HCT116 (cell line): ENCODE results near the gene MTIF3. TPM values are rescaled to one million over a fixed set of nuclear protein-coding genes. Genes with fewer than 3 reads are reported as not detected.

Experiments used
- ATAC-seq: fragments of 200-7000 bp; cut with Tn5 transposase; 2 replicates; pipeline ENCODE4 v1.9.1; 2020; ENCODE audit warnings: mild to moderate bottlenecking, moderate library complexity
- BruUV-seq: library from RNA; stranded (reverse); fragments of 400-500 nt; replicated peaks from 2 replicates; lab custom pipeline; 2021; lab: Mats Ljungman, UMichigan
- CTCF ChIA-PET: fragments of 300-600 bp; sonication (Branson Sonifier 250); formaldehyde crosslinking; loops from one replicate; lab custom pipeline; 2021; ENCODE audit warnings: antibody characterized with exemption; lab: Charles Lee
- POLR2A ChIA-PET: fragments of 300-600, 350-600 bp; sonication (Branson Sonifier 250); formaldehyde crosslinking; loops from one replicate; lab custom pipeline; 2021; ENCODE audit warnings: antibody characterized with exemption; lab: Charles Lee
- RAD21 ChIA-PET, 2 experiments: fragments of 300-600 bp; sonication (Branson Sonifier 250); formaldehyde crosslinking; loops; one replicate each; lab custom pipeline; 2023; ENCODE audit warnings: low total read pairs in 2 of 2; ENCODE audit not compliant: uncharacterized antibody in 2 of 2, unreplicated experiment in 2 of 2, low non-redundant PET in 1 of 2; lab: Charles Lee
- DNase-seq: peaks from one replicate; pipeline ENCODE4 v3.0.0-alpha.2; 2010; ENCODE audit warnings: low read depth, low spot score
- H2AFZ ChIP-seq: fragments of 200-600 bp; shearing (Covaris generic), sonication (generic); 2 replicates; pipeline ENCODE4 v1.6.1; 2017; ENCODE audit warnings: low read depth, mixed run types, mixed read lengths, antibody characterized with exemption, low read length; ENCODE audit not compliant: poor library complexity, severe bottlenecking
- H3K27ac ChIP-seq: 2 replicates; pipeline ENCODE4 v1.5.1; 2012; ENCODE audit warnings: low read depth, low read length
- H3K27me3 ChIP-seq: fragments of 200-600 bp; sonication (generic); 2 replicates; pipeline ENCODE4 v1.6.1; 2016; ENCODE audit warnings: mixed run types, low read length, mixed read lengths; ENCODE audit not compliant: insufficient read depth
- H3K36me3 ChIP-seq, 2 experiments: fragments of 200-500 bp in 1 of 2; fragments of 200-600 bp in 1 of 2; sonication (Bioruptor generic) in 1 of 2; sonication (generic) in 1 of 2; 2 replicates each; pipeline versions ENCODE4 v1.5.1 to v1.6.1; 2014 to 2016; ENCODE audit warnings: low read length in 2 of 2, inconsistent platforms in 1 of 2, mixed read lengths in 1 of 2, mixed run types in 1 of 2; ENCODE audit not compliant: insufficient read depth in 2 of 2, control insufficient read depth in 1 of 2
- H3K4me1 ChIP-seq, 2 experiments: fragments of 200-600 bp in 1 of 2; sonication (generic) in 1 of 2; 2 replicates each; pipeline versions ENCODE4 v1.5.1 to v1.6.1; 2012 to 2017; ENCODE audit warnings: low read length in 2 of 2, inconsistent platforms in 1 of 2, mild to moderate bottlenecking in 1 of 2, mixed read lengths in 1 of 2, mixed run types in 1 of 2, moderate library complexity in 1 of 2; ENCODE audit not compliant: insufficient read depth in 2 of 2, control insufficient read depth in 1 of 2
- H3K4me2 ChIP-seq: fragments of 200-600 bp; sonication (generic); 2 replicates; pipeline ENCODE4 v1.6.1; 2017; ENCODE audit warnings: mixed run types, low read length, mixed read lengths
- H3K4me3 ChIP-seq, 2 experiments: fragments of 200-600 bp in 1 of 2; sonication (generic) in 1 of 2; replicated peaks in 1 of 2; 2 replicates each; pipeline ENCODE4 v1.5.1; 2011 to 2016; ENCODE audit warnings: low read length in 2 of 2, control low read depth in 1 of 2, low read depth in 1 of 2, mild to moderate bottlenecking in 1 of 2, mixed read lengths in 1 of 2, mixed run types in 1 of 2
- H3K79me2 ChIP-seq: fragments of 200-600 bp; sonication (generic); 2 replicates; pipeline ENCODE4 v1.6.1; 2017; ENCODE audit warnings: mild to moderate bottlenecking, mixed run types, low read length, moderate library complexity, mixed read lengths; ENCODE audit not compliant: insufficient read depth
- H3K9ac ChIP-seq: fragments of 200-600 bp; sonication (generic); 2 replicates; pipeline ENCODE4 v1.6.1; 2016; ENCODE audit warnings: low read length, mixed read lengths
- H3K9me2 ChIP-seq: fragments of 200-600 bp; sonication (generic), shearing (Covaris generic); 2 replicates; pipeline ENCODE4 v1.6.1; 2017; ENCODE audit warnings: mixed run types, mild to moderate bottlenecking, moderate library complexity; ENCODE audit not compliant: insufficient read depth
- H3K9me3 ChIP-seq, 2 experiments: fragments of 200-500 bp in 1 of 2; fragments of 200-600 bp in 1 of 2; sonication (Bioruptor generic) in 1 of 2; sonication (generic) in 1 of 2; 2 replicates each; pipeline ENCODE4 v1.6.1; 2014 to 2017; ENCODE audit warnings: low read length in 2 of 2, mixed read lengths in 2 of 2, inconsistent platforms in 1 of 2, low read depth in 1 of 2, mild to moderate bottlenecking in 1 of 2, mixed run types in 1 of 2, moderate library complexity in 1 of 2; ENCODE audit not compliant: control insufficient read depth in 1 of 2, insufficient read depth in 1 of 2
- H4K20me1 ChIP-seq: fragments of 200-600 bp; sonication (generic), shearing (Covaris generic); 2 replicates; pipeline ENCODE4 v1.6.1; 2017; ENCODE audit warnings: mixed run types, mild to moderate bottlenecking, moderate library complexity; ENCODE audit not compliant: insufficient read depth
- ATF3 ChIP-seq: IDR thresholded peaks from 2 replicates; pipeline ENCODE4 v1.6.1; 2012
- CBX3 ChIP-seq: IDR thresholded peaks from 2 replicates; pipeline ENCODE4 v1.6.1; 2012; ENCODE audit warnings: low read depth
- CEBPB ChIP-seq: IDR thresholded peaks from 2 replicates; pipeline ENCODE4 v1.6.1; 2012; ENCODE audit warnings: low read depth
- CTCF ChIP-seq, 3 experiments: fragments of 200-600 bp in 1 of 3; sonication (generic) in 1 of 3; IDR thresholded peaks in 2 of 3; conservative IDR thresholded peaks in 1 of 3; 2 replicates each; pipeline ENCODE4 v1.5.1; 2012 to 2017; ENCODE audit warnings: low read depth in 2 of 3, low read length in 2 of 3, antibody characterized with exemption in 1 of 3, borderline replicate concordance in 1 of 3, control low read depth in 1 of 3, mild to moderate bottlenecking in 1 of 3, mixed read lengths in 1 of 3, mixed run types in 1 of 3, moderate library complexity in 1 of 3; ENCODE audit not compliant: insufficient read depth in 1 of 3
- EGR1 ChIP-seq: IDR thresholded peaks from 2 replicates; pipeline ENCODE4 v1.6.1; 2012; ENCODE audit warnings: low read depth
- ELF1 ChIP-seq: IDR thresholded peaks from 2 replicates; pipeline ENCODE4 v1.6.1; 2012; ENCODE audit warnings: low read depth, borderline replicate concordance
- EZH2 ChIP-seq: fragments of 200-600 bp; sonication (generic); IDR thresholded peaks from 2 replicates; pipeline ENCODE4 v1.6.1; 2017; ENCODE audit warnings: antibody characterized with exemption, mixed run types
- EZH2phosphoT487 ChIP-seq: fragments of 200-600 bp; IDR thresholded peaks from 2 replicates; pipeline ENCODE4 v1.6.1; 2018; ENCODE audit warnings: antibody characterized with exemption, borderline replicate concordance
- FOSL1 ChIP-seq: IDR thresholded peaks from 2 replicates; pipeline ENCODE4 v1.6.1; 2012; ENCODE audit warnings: low read depth
- JUND ChIP-seq: IDR thresholded peaks from 2 replicates; pipeline ENCODE4 v1.6.1; 2012
- MAX ChIP-seq: IDR thresholded peaks from 2 replicates; pipeline ENCODE4 v1.6.1; 2012
- POLR2A ChIP-seq: IDR thresholded peaks from 2 replicates; pipeline ENCODE4 v1.7.0; 2011; ENCODE audit warnings: borderline replicate concordance; ENCODE audit not compliant: insufficient read depth, insufficient read length; ENCODE audit errors: extremely low read depth
- POLR2AphosphoS5 ChIP-seq: IDR thresholded peaks from 2 replicates; pipeline ENCODE4 v1.6.1; 2011; ENCODE audit warnings: mild to moderate bottlenecking, low read depth, low read length, moderate library complexity
- RAD21 ChIP-seq: IDR thresholded peaks from 2 replicates; pipeline ENCODE4 v1.6.1; 2012; ENCODE audit warnings: low read depth, mild to moderate bottlenecking
- SIN3A ChIP-seq: IDR thresholded peaks from 2 replicates; pipeline ENCODE4 v1.6.1; 2012; ENCODE audit warnings: low read depth
- SP1 ChIP-seq: IDR thresholded peaks from 2 replicates; pipeline ENCODE4 v1.6.1; 2012; ENCODE audit warnings: low read depth
- SRF ChIP-seq: IDR thresholded peaks from 2 replicates; pipeline ENCODE4 v1.6.1; 2012; ENCODE audit warnings: low read depth
- TCF7L2 ChIP-seq: IDR thresholded peaks from 2 replicates; pipeline ENCODE4 v1.7.0; 2011; ENCODE audit warnings: borderline replicate concordance, inconsistent platforms; ENCODE audit not compliant: insufficient read depth, insufficient read length; ENCODE audit errors: extremely low read depth
- YY1 ChIP-seq: IDR thresholded peaks from 2 replicates; pipeline ENCODE4 v1.6.1; 2011; ENCODE audit warnings: low read length, low read depth, moderate library complexity, mild to moderate bottlenecking; ENCODE audit not compliant: insufficient replicate concordance; ENCODE audit errors: extremely low read depth
- ZBTB33 ChIP-seq: IDR thresholded peaks from 2 replicates; pipeline ENCODE4 v1.6.1; 2011; ENCODE audit warnings: mild to moderate bottlenecking, low read length, moderate library complexity; ENCODE audit not compliant: insufficient replicate concordance; ENCODE audit errors: extremely low read depth
- ZFX ChIP-seq: fragments of 450-650 bp; IDR thresholded peaks from 2 replicates; pipeline ENCODE4 v1.6.1; 2017
- ZNF274 ChIP-seq: fragments of 200-500 bp; sonication (Bioruptor generic); IDR thresholded peaks from 2 replicates; pipeline ENCODE4 v1.6.1; 2014; ENCODE audit warnings: mild to moderate bottlenecking, low read depth, low read length, inconsistent platforms
- intact Hi-C: fragments of 100-400 bp; cut with micrococcal nuclease; formaldehyde crosslinking; loops from 2 replicates; pipeline ENCODE4 v1.10.0; 2022
- total RNA-seq: library from RNA; stranded (reverse); gene quantifications from one replicate; pipeline ENCODE4 v1.2.1, GENCODE V29; 2021; ENCODE audit not compliant: unreplicated experiment

The MTIF3 gene
- total RNA-seq, 1 experiment from 2014 or later: 27.8 TPM

- Histone ChIP-seq H3K4me3 (peak overlapping the region; percentile 61 to 68), H3K27me3 (no peaks in the 10 kb centered on the region), H3K4me2 (peak overlapping the region; percentile 87), H3K9me3 (no peaks in the 10 kb centered on the region), H3K27ac (peak overlapping the region; percentile 99), H4K20me1 (no peaks in the 10 kb centered on the region), H2AFZ (peak overlapping the region; percentile 19), H3K79me2 (peaks cover 26% of the 10 kb centered on the region), H3K9me2 (no peaks in the 10 kb centered on the region), H3K4me1 (peaks cover 14 to 26% of the 10 kb centered on the region in 2 experiments), H3K9ac (peak overlapping the region; percentile 76), H3K36me3 (no peaks in the 10 kb centered on the region)
- DNase-seq (peak; percentile 55), ATAC-seq (peak; percentile 8; the same call in 1 of the 2 replicates)
- ChIA-PET POLR2A (interaction anchor here (0.8 to 2.8 kb wide), 3 partner anchors 14 to 376 kb away, joined by 3 to 21 read pairs (median 3); no protein-coding TSS in a partner anchor), RAD21 (interaction anchor here in 1 of 2 experiments (0.6 kb wide), 1 partner anchor 505 kb away, joined by 3 read pairs; no protein-coding TSS in a partner anchor), CTCF (interaction anchor here (1.1 to 2.1 kb wide), 3 partner anchors 25 to 375 kb away, joined by 3 to 8 read pairs (median 3); no protein-coding TSS in a partner anchor)
- intact Hi-C loops: loop anchor here (1.0 to 5.0 kb wide), 2 partner anchors 25 to 171 kb away; partner anchors contain the start of genes LNX2 and POLR1D
- TSS peak; percentile 86 for BruUV-seq
- TF ChIP-seq RAD21: peak; percentile 3; the same call in 1 of the 2 replicates
- TF ChIP-seq EGR1: no peak
- TF ChIP-seq ATF3: no peak
- no peak for TF ChIP-seq MAX
- peak; percentile 39; the same call in 1 of the 2 replicates for TF ChIP-seq SP1
- no peak for TF ChIP-seq TCF7L2
- peak; percentile 8; the same call in 1 of the 2 replicates for TF ChIP-seq FOSL1
- TF ChIP-seq CTCF (IDR thresholded peaks at IDR 0.05 in 2 of 3, conservative IDR thresholded peaks at IDR 0.05 in 1 of 3; ENCODE audit: borderline replicate concordance in 1 of 3, insufficient read depth in 1 of 3, low read depth in 2 of 3, low read length in 2 of 3): no peak
- no peak for TF ChIP-seq EZH2phosphoT487
- no peak for TF ChIP-seq CBX3
- TF ChIP-seq EZH2: no peak
- no peak for TF ChIP-seq SIN3A
- 0 out of 2 replicates have a peak, but pooled peaks have one; percentile 9 for TF ChIP-seq POLR2AphosphoS5
- no peak for TF ChIP-seq POLR2A
- TF ChIP-seq ZFX: no peak
- TF ChIP-seq JUND: peak; percentile 33; the same call in 1 of the 2 replicates
- no peak; the same call in 1 of the 2 replicates for TF ChIP-seq ELF1
- no peak for TF ChIP-seq YY1
- peak; percentile 31; the same call in 1 of the 2 replicates for TF ChIP-seq CEBPB
- TF ChIP-seq ZBTB33: no peak
- no peak for TF ChIP-seq ZNF274
- no peak for TF ChIP-seq SRF
These were observed 632 bp upstream of the MTIF3 start for GRCh38 chr13:27450921-27451471.
